GM19043 (cell line): Measurements from ENCODE around the gene PLS1.
"Not testable (repeated sequence)": the region's sequence is repeated elsewhere in the genome, so short reads cannot be mapped to it uniquely, and the experiment has no call there.

Source experiments
- ATAC-seq: cut with Tn5 transposase; IDR thresholded peaks from one replicate; pipeline ENCODE4 v1.9.1; 2021; ENCODE audit warnings: low read depth; ENCODE audit not compliant: unreplicated experiment

Gene PLS1

GRCh38 chr3:142595141-142595540 is 1.1 kb upstream of the PLS1 start:
- ATAC-seq: no peak

GRCh38 chr3:142595581-142595950 is 627 bp upstream of the PLS1 start:
- no peak for ATAC-seq

- no peak for ATAC-seq
These were observed 514 bp downstream of the PLS1 start for GRCh38 chr3:142596726-142597088.

GRCh38 chr3:142597906-142598305 is 1.7 kb downstream of the PLS1 start:
- ATAC-seq: no peak

- ATAC-seq: no peak
These were observed 5.5 kb downstream of the PLS1 start for GRCh38 chr3:142601713-142602112.

GRCh38 chr3:142602619-142603385 is 6.6 kb downstream of the PLS1 start:
- no peak for ATAC-seq

GRCh38 chr3:142603386-142603705 is 7.2 kb downstream of the PLS1 start:
- not testable (repeated sequence) for ATAC-seq

GRCh38 chr3:142604940-142605339 is 8.7 kb downstream of the PLS1 start:
- no peak for ATAC-seq

GRCh38 chr3:142608631-142609030 is 12.4 kb downstream of the PLS1 start:
- no peak for ATAC-seq

GRCh38 chr3:142609136-142609535 is 12.9 kb downstream of the PLS1 start:
- no peak for ATAC-seq

GRCh38 chr3:142611206-142611605 is 15.0 kb downstream of the PLS1 start:
- ATAC-seq: no peak

GRCh38 chr3:142613491-142613890 is 17.3 kb downstream of the PLS1 start:
- ATAC-seq: no peak

- no peak for ATAC-seq
These were observed 17.9 kb downstream of the PLS1 start for GRCh38 chr3:142614059-142614626.

- no peak for ATAC-seq
These were observed 19.0 kb downstream of the PLS1 start for GRCh38 chr3:142615171-142615570.

- no peak for ATAC-seq
These were observed 22.8 kb downstream of the PLS1 start for GRCh38 chr3:142618917-142619461.

GRCh38 chr3:142622405-142622804 is 26.2 kb downstream of the PLS1 start:
- ATAC-seq: no peak

- no peak for ATAC-seq
These were observed 27.0 kb downstream of the PLS1 start for GRCh38 chr3:142623194-142623593.

GRCh38 chr3:142624341-142625152 is 28.4 kb downstream of the PLS1 start:
- no peak for ATAC-seq

GRCh38 chr3:142625153-142625440 is 28.9 kb downstream of the PLS1 start:
- ATAC-seq: no peak

GRCh38 chr3:142626971-142627370 is 30.8 kb downstream of the PLS1 start:
- ATAC-seq: no peak

GRCh38 chr3:142628801-142629200 is 32.6 kb downstream of the PLS1 start:
- ATAC-seq: no peak

- no peak for ATAC-seq
These were observed 36.9 kb downstream of the PLS1 start for GRCh38 chr3:142633073-142633472.
